Urinary bladder (tissue), 4 donors: ENCODE results near the gene IRAK3. TPM values are rescaled to one million over a fixed set of nuclear protein-coding genes. Genes with fewer than 3 reads are reported as not detected.
"Not testable (repeated sequence)": the region's sequence is repeated elsewhere in the genome, so short reads cannot be mapped to it uniquely, and the experiment has no call there.

Experiments
- DNase-seq: peaks from one replicate; pipeline ENCODE4 v3.0.0-alpha.2; 2015; ENCODE audit errors: extremely low spot score
- H3K27ac ChIP-seq: one replicate; pipeline ENCODE4 v1.5.1; 2013; ENCODE audit warnings: low read depth, mild to moderate bottlenecking, moderate library complexity
- H3K36me3 ChIP-seq: one replicate; pipeline ENCODE4 v1.6.1; 2013; ENCODE audit warnings: mild to moderate bottlenecking, moderate library complexity; ENCODE audit not compliant: insufficient read depth
- H3K4me1 ChIP-seq: one replicate; pipeline ENCODE4 v1.6.1; 2013; ENCODE audit warnings: mild to moderate bottlenecking, moderate library complexity; ENCODE audit not compliant: insufficient read depth
- H3K4me3 ChIP-seq: one replicate; pipeline ENCODE4 v1.5.1; 2013; ENCODE audit warnings: low read depth, low read length
- WGBS: extraction: QIAGEN DNeasy Blood & Tissue Kit; methylation state at CpG from one replicate; pipeline ENCODE4 v1.1.7; 2013; 5-methylcytosine and 5-hydroxymethylcytosine counted together
- polyA plus RNA-seq: library from polyadenylated mRNA; stranded (reverse); fragments of 200-250 nt; gene quantifications from one replicate; pipeline ENCODE4 v1.2.3, GENCODE V29; 2013
- total RNA-seq: library from RNA; depleted of rRNA; stranded (reverse); fragments of >200 nt; gene quantifications from one replicate; pipeline ENCODE4 v1.2.3, GENCODE V29; 2014
- donor health status: healthy with polysubstance abuse.
- donor health status: healthy.

The IRAK3 gene
- total and polyA plus RNA-seq, 2 donors, result 11.1 to 40.3 TPM

DNA sequence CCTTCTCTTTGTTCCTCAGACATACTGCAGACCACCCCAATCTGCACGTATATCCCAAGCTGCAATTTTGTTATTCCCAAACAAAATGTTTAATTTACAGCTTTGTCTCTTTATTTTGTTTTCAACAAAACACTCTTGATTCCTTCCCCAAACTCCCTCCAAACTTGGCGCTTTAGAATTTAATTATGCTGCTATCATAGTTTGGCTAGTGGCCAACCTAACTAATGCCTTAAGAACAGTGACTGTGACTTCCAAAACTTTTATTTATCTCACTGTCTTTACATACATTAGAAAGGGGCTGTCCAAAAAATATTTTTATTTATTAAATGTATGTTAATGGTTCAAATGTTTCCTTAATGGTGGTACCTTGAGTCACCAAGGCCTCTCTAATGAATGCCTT, 26.3 kb upstream of the IRAK3 start:
- H3K36me3 ChIP-seq, result peaks cover 2% of the 10 kb centered on the region
- H3K4me1 ChIP-seq, result peaks cover 2% of the 10 kb centered on the region
- no peak overlapping the region for H3K27ac ChIP-seq
- H3K4me3 ChIP-seq, result no peak overlapping the region
- no peak for DNase-seq
- 62% methylated on average over 2 of the region's 2 CpGs for WGBS

DNA sequence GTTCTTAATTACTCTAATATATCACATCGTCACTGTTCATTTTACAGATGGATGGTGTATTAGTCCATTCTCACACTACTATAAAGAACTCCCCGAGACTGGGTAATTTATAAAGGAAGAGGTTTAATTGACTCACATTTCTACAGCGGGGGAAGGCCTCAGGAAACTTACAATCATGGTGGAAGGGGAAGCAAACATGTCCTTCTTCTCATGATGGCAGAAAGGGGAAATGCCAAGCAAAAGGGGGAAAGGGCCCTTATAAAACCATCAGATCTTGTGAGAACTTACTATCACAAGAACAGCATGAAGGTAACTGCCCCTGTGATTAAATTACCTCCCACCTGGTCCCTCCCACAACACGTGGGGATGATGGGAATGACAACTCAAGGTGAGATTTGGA, 25.7 kb upstream of the IRAK3 start:
- Histone ChIP-seq H3K4me1 (peaks cover 2% of the 10 kb centered on the region), H3K27ac (no peak overlapping the region), H3K4me3 (no peak overlapping the region), H3K36me3 (peaks cover 2% of the 10 kb centered on the region)
- DNase-seq, result no peak
- 76% methylated on average over 4 of the region's 4 CpGs for WGBS

- H3K4me1 ChIP-seq, result peaks cover 2% of the 10 kb centered on the region
- WGBS, result 89% methylated on average over 3 of the region's 3 CpGs
Measured at GRCh38 chr12:66164349-66164821, 24.6 kb upstream of the IRAK3 start.

GRCh38 chr12:66165141-66165540, 23.9 kb upstream of the IRAK3 start:
- DNase-seq, result no peak
- Histone ChIP-seq H3K4me3 (no peak overlapping the region), H3K27ac (no peak overlapping the region), H3K4me1 (peaks cover 2% of the 10 kb centered on the region), H3K36me3 (peaks cover 2% of the 10 kb centered on the region)
- 100% methylated on average over 2 of the region's 2 CpGs for WGBS

More at GRCh38 chr12:66164349-66164821, 24.6 kb upstream of the IRAK3 start:
- H3K27ac ChIP-seq, result no peak overlapping the region
- peaks cover 2% of the 10 kb centered on the region for H3K36me3 ChIP-seq
- no peak for DNase-seq
- H3K4me3 ChIP-seq, result no peak overlapping the region

DNA sequence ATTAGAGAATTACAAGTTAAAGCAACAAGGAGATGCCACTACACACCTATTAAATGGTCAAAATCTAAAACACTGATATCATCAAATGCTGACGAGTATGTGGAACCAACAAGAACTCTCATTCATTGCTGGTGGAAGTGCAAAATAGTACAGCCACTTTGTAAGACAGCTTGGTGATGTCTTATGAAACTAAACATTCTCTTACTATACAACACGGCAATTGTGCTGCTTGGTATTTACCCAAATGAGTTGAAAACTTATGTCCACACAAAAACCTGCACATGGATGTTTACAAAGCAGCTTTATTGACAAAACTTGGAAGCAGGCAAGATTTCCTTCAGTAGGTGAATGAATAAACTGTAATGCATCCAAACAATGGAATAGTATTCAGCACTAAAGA, 22.5 kb upstream of the IRAK3 start:
- peaks cover 2% of the 10 kb centered on the region for H3K4me1 ChIP-seq
- 91% methylated on average over 2 of the region's 2 CpGs for WGBS
- no peak overlapping the region for H3K27ac ChIP-seq
- H3K36me3 ChIP-seq, result no peaks in the 10 kb centered on the region
- H3K4me3 ChIP-seq, result no peak overlapping the region
- no peak for DNase-seq

DNA sequence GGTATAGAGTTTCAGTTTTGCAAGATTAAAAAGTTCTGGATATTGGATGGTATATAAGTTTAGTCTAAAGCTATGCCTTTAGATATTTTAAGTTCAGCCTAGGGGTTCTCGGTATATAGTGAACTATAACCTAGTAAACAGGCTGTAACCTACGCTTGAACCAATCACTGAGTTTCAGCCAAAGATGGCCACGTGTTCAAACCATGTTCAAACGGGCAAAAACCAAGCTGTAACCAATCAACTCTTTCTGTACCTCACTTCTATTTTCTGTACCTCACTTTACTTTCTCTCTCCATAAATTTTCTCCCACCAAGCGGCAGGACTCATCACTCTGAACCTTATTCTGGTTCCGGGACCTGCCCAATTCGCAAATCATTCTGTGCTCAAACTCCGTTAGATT, 20.6 kb upstream of the IRAK3 start:
- no peak for DNase-seq
- WGBS, result 78% methylated on average over 8 of the region's 8 CpGs

GRCh38 chr12:66169221-66170170, 19.5 kb upstream of the IRAK3 start, which contains the start of gene TMBIM4:
TMBIM4 (minus strand) TSS chr12:66169996; CDS start chr12:66169951, 45 bp downstream.
- H3K36me3 ChIP-seq, result no peaks in the 10 kb centered on the region
- peak within 1 kb of the TSS; percentile 99 for H3K27ac ChIP-seq
- H3K4me1 ChIP-seq, result no peaks in the 10 kb centered on the region
- WGBS, result under 1% methylated on average over 67 of the region's 67 CpGs
- peak within 1 kb of the TSS; percentile 72 for H3K4me3 ChIP-seq
- DNase-seq, result peak; percentile 86

More for the DNA sequence above, 20.6 kb upstream of the IRAK3 start:
- Histone ChIP-seq H3K27ac (peak overlapping the region; percentile 41), H3K4me3 (peak overlapping the region; percentile 26), H3K4me1 (peaks cover 2% of the 10 kb centered on the region), H3K36me3 (no peaks in the 10 kb centered on the region)

- H3K27ac ChIP-seq, result no peak overlapping the region
- WGBS, result 97% methylated on average over 3 of the region's 3 CpGs
Measured at GRCh38 chr12:66170606-66171005, 18.4 kb upstream of the IRAK3 start.

DNA sequence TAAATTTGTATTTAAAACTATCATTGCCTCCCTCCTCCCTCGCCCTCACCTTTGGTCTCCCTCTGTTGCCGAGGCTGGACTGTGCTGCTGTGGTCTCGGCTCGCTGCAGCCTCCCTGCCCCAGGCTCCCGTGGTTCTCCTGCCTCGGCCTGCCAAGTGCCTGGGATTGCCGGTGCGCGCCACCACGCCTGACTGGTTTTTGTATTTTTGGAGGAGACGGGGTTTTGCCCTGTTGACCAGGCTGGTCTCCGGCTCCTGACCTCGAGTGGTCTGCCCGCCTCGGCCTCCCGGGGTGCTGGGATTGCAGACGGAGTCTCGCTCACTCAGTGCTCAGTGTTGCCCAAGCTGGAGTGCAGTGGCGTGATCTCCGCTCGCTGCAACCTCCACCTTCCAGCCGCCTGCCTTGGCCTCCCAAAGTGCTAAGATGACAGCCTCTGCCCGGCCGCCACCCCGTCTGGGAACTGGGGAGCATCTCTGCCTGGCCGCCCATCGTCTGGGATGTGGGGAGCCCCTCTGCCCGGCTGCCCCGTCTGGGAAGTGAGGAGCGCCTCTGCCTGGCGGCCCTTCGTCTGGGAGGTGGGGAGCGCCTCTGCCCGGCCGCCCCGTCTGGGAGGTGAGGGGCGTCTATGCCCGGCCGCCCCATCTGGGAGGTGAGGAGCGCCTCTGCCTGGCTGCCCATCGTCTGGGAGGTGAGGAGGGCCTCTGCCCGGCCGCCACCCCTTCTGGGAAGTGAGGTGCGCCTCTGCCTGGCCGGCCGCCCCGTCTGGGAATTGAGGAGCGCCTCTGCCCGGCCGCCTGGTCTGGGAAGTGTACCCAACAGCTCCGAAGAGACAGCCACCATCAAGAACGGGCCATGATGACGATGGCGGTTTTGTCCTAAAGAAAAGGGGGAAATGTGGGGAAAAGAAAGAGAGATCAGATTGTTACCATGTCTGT, 14.4 kb upstream of the IRAK3 start:
- H3K4me1 ChIP-seq, H3K36me3 ChIP-seq, H3K4me3 ChIP-seq, DNase-seq, H3K27ac ChIP-seq: not testable (repeated sequence)
- 96% methylated on average over 52 of the region's 54 CpGs for WGBS

More at GRCh38 chr12:66170606-66171005, 18.4 kb upstream of the IRAK3 start:
- Histone ChIP-seq H3K4me1 (no peaks in the 10 kb centered on the region), H3K4me3 (peak overlapping the region; percentile 72), H3K36me3 (no peaks in the 10 kb centered on the region)
- no peak for DNase-seq

DNA sequence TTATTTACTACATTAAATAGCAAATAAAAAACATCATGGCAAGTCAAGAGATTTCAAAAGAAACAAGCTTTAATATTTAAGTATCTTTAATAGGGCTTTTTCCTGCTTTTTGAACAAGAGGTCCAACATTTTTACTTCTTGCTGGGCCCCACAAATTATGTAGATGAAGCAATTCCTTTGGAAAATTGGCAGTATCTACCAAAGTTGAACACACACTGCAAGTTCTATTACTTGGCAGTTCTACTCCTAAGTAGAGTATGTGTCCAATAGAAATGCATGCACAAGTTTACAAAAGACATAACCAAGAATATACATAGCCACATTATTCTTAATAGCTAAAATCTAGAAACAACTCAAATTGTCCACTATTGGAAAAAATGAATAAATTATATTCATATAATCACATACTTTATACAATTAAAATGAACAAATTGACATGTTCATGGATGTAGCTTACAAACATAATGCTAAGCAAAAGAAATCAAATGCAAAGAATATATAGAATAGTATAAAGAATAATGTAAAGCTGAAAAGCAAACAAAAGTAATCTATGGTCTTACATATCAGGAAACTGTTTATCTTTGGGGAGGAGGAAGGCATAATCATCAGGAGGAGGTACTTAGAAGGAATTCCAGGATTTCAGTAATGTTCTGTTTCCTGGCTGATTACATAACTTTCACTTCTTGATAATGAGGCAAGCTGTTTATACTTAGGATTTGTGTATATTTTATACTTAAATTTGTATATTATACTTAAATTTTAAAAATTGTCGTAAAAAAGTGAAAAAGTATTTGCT, 12.7 kb upstream of the IRAK3 start:
- Histone ChIP-seq H3K36me3 (no peaks in the 10 kb centered on the region), H3K4me1 (no peaks in the 10 kb centered on the region), H3K27ac (no peak overlapping the region), H3K4me3 (no peak overlapping the region)
- no peak for DNase-seq
- 19% methylated on average over 1 of the region's 1 CpG for WGBS

DNA sequence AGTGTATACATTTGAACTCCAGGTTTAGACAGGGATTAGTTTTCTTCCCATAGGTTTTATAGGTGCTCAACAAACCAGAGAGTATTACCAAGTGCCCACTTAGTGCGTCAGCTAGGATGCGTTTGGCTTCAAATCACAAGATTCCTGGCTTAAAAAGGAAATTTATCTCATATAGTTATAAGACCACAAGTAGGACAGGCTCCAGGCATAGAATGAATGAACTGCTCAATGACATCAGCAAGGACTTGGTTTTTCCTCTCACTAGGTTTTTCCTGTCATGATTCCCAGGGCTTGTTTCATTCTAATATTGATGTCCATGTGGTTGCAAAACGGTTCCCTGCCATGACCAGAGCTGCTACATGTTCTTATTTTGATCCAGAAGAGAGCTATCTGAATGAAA, 6.1 kb upstream of the IRAK3 start:
- Histone ChIP-seq H3K4me1 (no peaks in the 10 kb centered on the region), H3K27ac (no peak overlapping the region), H3K36me3 (no peaks in the 10 kb centered on the region), H3K4me3 (no peak overlapping the region)
- no peak for DNase-seq
- 48% methylated on average over 3 of the region's 3 CpGs for WGBS

- not testable (repeated sequence) for DNase-seq, H3K36me3 ChIP-seq, H3K4me3 ChIP-seq, H3K27ac ChIP-seq, H3K4me1 ChIP-seq
- 91% methylated on average over 2 of the region's 3 CpGs for WGBS
Measured at GRCh38 chr12:66184822-66185221, 4.2 kb upstream of the IRAK3 start.

GRCh38 chr12:66187036-66187435, 2.0 kb upstream of the IRAK3 start:
- Histone ChIP-seq H3K36me3 (no peaks in the 10 kb centered on the region), H3K27ac (no peak overlapping the region), H3K4me3 (no peak overlapping the region), H3K4me1 (peaks cover 2% of the 10 kb centered on the region)
- no peak for DNase-seq
- 86% methylated on average over 2 of the region's 2 CpGs for WGBS
